Tibial nerve (tissue), 4 donors: ENCODE measurements around the gene TIMM22. TPM values are rescaled to one million over a fixed set of nuclear protein-coding genes. Genes with fewer than 3 reads are reported as not detected.

Experiments
- DNase-seq, 2 donors: peaks; one replicate each; pipeline ENCODE4 v3.0.0-alpha.2; 2019; ENCODE audit warnings: low spot score in 2 of 2
- H3K27ac ChIP-seq, 4 donors: fragments of 200-600 bp; sonication (generic) in 3 of 4; one replicate each; pipeline ENCODE4 v1.5.1; 2017 to 2019; ENCODE audit warnings: mild to moderate bottlenecking in 1 of 4
- H3K27me3 ChIP-seq, 2 donors: fragments of 200-600 bp; sonication (generic) in 1 of 2; one replicate each; pipeline versions ENCODE4 v1.5.1 to v1.6.0; 2017 to 2019
- H3K36me3 ChIP-seq, 3 donors: fragments of 200-600 bp; sonication (generic); one replicate each; pipeline ENCODE4 v1.5.1; 2018 to 2019
- H3K4me1 ChIP-seq, 4 donors: fragments of 200-600 bp; sonication (generic) in 3 of 4; one replicate each; pipeline ENCODE4 v1.5.1; 2017 to 2019
- H3K4me3 ChIP-seq, 4 donors: fragments of 200-600 bp; sonication (generic) in 3 of 4; one replicate each; pipeline ENCODE4 v1.5.1; 2017 to 2019; ENCODE audit warnings: mild to moderate bottlenecking in 1 of 4, moderate library complexity in 1 of 4
- H3K9me3 ChIP-seq, 4 donors: fragments of 200-600 bp; sonication (generic) in 3 of 4; one replicate each; pipeline ENCODE4 v1.5.1; 2017 to 2019
- CTCF ChIP-seq, 5 experiments: fragments of 200-600 bp in 3 of 5; fragments of 450-650 bp in 2 of 5; sonication (generic) in 3 of 5; IDR thresholded peaks; one replicate each; pipeline ENCODE4 v1.5.1; 2016 to 2019; ENCODE audit warnings: antibody characterized with exemption in 5 of 5, mild to moderate bottlenecking in 3 of 5, moderate library complexity in 2 of 5
- EP300 ChIP-seq, 2 donors: sonication (generic); formaldehyde crosslinking; IDR thresholded peaks; one replicate each; pipeline ENCODE4 v1.6.1; 2017; ENCODE audit warnings: antibody characterized with exemption in 2 of 2, mild to moderate bottlenecking in 1 of 2
- POLR2A ChIP-seq, 2 donors: fragments of 450-650 bp; IDR thresholded peaks; one replicate each; pipeline ENCODE4 v1.6.1; 2017; ENCODE audit warnings: antibody characterized with exemption in 2 of 2, mild to moderate bottlenecking in 2 of 2, moderate library complexity in 2 of 2
- WGBS, 2 donors: methylation state at CpG; one replicate each; pipeline ENCODE4 v1.1.5; 2018; 5-methylcytosine and 5-hydroxymethylcytosine counted together
- total RNA-seq, 4 donors: library from RNA; depleted of rRNA; stranded (reverse); fragments of >200 nt; gene quantifications; one replicate each; pipeline ENCODE4 v1.1.0, GENCODE V29; 2016

Gene TIMM22
- total RNA-seq, 4 donors from 2014 or later: 11.1 to 18.4 (median 14.7) TPM

DNA sequence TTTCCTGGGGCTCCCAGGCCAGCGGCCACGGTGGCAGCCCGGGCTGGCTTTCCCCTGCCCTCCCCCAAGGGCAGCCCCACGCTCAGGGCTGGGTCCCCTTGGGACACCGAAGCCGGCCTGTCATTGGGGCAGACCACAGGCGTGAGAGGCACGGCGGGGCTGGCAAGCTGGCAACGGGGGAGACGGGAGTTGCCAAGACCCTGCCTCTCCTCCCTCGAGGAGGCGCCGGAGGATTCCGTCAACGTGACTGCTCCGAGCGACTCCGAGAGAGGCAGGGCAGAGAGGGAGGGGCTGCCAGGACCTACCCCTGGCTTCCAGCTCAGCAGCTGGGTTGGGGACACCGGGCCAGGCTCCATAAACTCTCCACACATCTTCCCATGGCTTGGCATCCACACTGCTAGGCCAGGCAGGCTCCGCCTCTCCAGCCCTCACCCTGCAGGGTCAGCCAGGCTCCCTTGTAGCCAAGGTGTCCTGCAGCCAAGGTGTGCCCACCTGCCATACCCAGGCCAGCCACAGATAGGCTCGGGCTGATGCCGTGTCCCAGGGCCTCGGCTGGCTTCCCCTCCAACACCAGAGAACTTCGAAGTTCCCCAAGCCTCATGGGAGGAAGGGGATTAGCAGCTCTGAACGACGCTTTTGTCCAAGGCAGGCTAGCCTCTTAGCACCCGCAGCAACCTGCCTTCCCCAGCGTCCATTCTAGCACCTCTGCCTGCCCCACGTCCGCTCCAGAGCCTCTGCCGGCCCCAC is 25.5 kb downstream of the TIMM22 start:
- WGBS, 2 donors: 77 to 83% methylated on average over 24 to 31 of the region's 32 CpGs
- no peaks in the 10 kb centered on the region for H3K27me3 ChIP-seq
- H3K9me3 ChIP-seq: no peaks in the 10 kb centered on the region
- no peak for DNase-seq
- peaks cover 0 to 35% (median 0%) of the 10 kb centered on the region in 3 donors for H3K36me3 ChIP-seq
- H3K4me3 ChIP-seq: no peak overlapping the region
- H3K27ac ChIP-seq: no peak overlapping the region
- no peak for TF ChIP-seq CTCF (IDR thresholded peaks at IDR 0.05)
- no peak for TF ChIP-seq EP300 (IDR thresholded peaks at IDR 0.05)
- no peak for TF ChIP-seq POLR2A (IDR thresholded peaks at IDR 0.05)
- peaks cover 0 to 6% (median 0%) of the 10 kb centered on the region in 4 donors for H3K4me1 ChIP-seq

GRCh38 chr17:1024076-1024475 is 27.1 kb downstream of the TIMM22 start:
- H3K27me3 ChIP-seq: no peaks in the 10 kb centered on the region
- peaks cover 0 to 38% (median 0%) of the 10 kb centered on the region in 3 donors for H3K36me3 ChIP-seq
- peaks cover 0 to 13% (median 0%) of the 10 kb centered on the region in 4 donors for H3K4me1 ChIP-seq
- no peak overlapping the region for H3K27ac ChIP-seq
- no peaks in the 10 kb centered on the region for H3K9me3 ChIP-seq
- TF ChIP-seq CTCF (IDR thresholded peaks at IDR 0.05) (no peak), POLR2A (IDR thresholded peaks at IDR 0.05) (no peak), EP300 (IDR thresholded peaks at IDR 0.05) (no peak)
- H3K4me3 ChIP-seq: no peak overlapping the region
- DNase-seq: no peak
- 90 to 92% methylated on average over 20 to 21 of the region's 27 CpGs for WGBS, 2 donors

DNA sequence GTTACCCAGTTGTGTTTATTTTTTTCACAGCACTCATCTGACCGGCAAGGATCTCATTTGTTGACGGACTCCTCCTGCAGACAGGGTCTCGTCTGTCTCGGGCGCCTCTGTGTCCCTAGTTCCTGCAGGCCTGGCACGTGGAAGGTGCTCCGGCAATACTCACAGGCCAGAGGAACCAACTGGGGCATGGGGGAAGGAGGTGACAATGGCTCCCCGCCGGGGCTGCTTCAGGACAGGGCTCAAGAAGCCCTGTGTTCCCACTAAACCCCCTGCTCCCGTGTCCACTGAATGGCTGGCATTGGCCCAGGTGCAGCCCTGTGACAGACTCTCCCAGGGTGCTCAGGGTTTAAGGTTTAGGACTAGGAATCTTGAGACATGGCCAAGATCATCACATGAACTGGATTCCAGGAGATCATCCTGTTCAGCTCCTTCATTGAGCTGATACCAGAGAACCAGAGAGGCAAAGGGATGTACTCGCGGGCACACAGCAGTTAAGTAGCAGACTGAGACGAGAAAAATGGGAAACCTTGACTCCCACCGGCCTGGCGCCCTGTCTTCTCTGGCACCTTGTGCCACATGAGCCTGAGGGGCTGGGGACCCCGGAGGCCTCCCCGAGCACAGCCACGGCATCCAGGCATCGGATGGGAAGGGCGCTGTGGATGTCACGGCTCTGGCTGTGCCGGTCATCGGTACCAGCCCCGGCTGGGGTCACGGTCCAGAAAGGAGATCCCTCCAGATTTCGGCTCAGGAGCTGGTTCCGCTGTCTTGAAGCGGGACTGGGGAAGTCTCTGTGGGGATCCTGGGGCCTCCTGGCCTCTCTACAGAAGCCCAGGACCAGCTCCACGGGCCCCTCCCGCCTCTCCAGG is 29.0 kb downstream of the TIMM22 start:
- H3K27me3 ChIP-seq: no peaks in the 10 kb centered on the region
- no peak for DNase-seq
- H3K4me3 ChIP-seq: no peak overlapping the region
- 78 to 85% methylated on average over 24 to 30 of the region's 30 CpGs for WGBS, 2 donors
- peaks cover 0 to 32% (median 3%) of the 10 kb centered on the region in 4 donors for H3K4me1 ChIP-seq
- H3K36me3 ChIP-seq: peaks cover 0 to 30% (median 0%) of the 10 kb centered on the region in 3 donors
- H3K9me3 ChIP-seq: no peaks in the 10 kb centered on the region
- TF ChIP-seq EP300 (IDR thresholded peaks at IDR 0.05): no peak
- no peak for TF ChIP-seq CTCF (IDR thresholded peaks at IDR 0.05)
- TF ChIP-seq POLR2A (IDR thresholded peaks at IDR 0.05): no peak
- no peak overlapping the region for H3K27ac ChIP-seq

GRCh38 chr17:1026599-1026975 is 29.7 kb downstream of the TIMM22 start:
- peaks cover 0 to 30% (median 0%) of the 10 kb centered on the region in 3 donors for H3K36me3 ChIP-seq
- peaks cover 0 to 39% (median 5%) of the 10 kb centered on the region in 4 donors for H3K4me1 ChIP-seq
- TF ChIP-seq EP300 (IDR thresholded peaks at IDR 0.05) (no peak), CTCF (IDR thresholded peaks at IDR 0.05) (no peak), POLR2A (IDR thresholded peaks at IDR 0.05) (no peak)
- H3K4me3 ChIP-seq: no peak overlapping the region
- 87% methylated on average over 10 of the region's 10 CpGs; no CpG with 5 or more reads in 1 of the 2 donors for WGBS, 2 donors
- H3K27ac ChIP-seq: no peak overlapping the region
- no peak for DNase-seq
- H3K9me3 ChIP-seq: no peaks in the 10 kb centered on the region
- H3K27me3 ChIP-seq: no peaks in the 10 kb centered on the region

- Histone ChIP-seq H3K27me3 (no peaks in the 10 kb centered on the region), H3K9me3 (no peaks in the 10 kb centered on the region), H3K27ac (no peak overlapping the region), H3K4me1 (peaks cover 0 to 43% (median 5%) of the 10 kb centered on the region in 4 donors), H3K4me3 (no peak overlapping the region), H3K36me3 (peaks cover 0 to 30% (median 0%) of the 10 kb centered on the region in 3 donors)
- DNase-seq: no peak
- WGBS, 2 donors: 79 to 88% methylated on average over 8 to 9 of the region's 9 CpGs
- TF ChIP-seq POLR2A (IDR thresholded peaks at IDR 0.05) (no peak), CTCF (IDR thresholded peaks at IDR 0.05) (no peak), EP300 (IDR thresholded peaks at IDR 0.05) (no peak)
Measured at GRCh38 chr17:1027044-1027443, 30.1 kb downstream of the TIMM22 start.
